Spleen (tissue), 7 donors: Measurements from ENCODE around the gene SLIT3.

Source experiments
- POLR2AphosphoS5 ChIP-seq, 3 donors: sonication (generic); formaldehyde crosslinking; IDR thresholded peaks; one replicate each; pipeline ENCODE4 v1.5.1; 2017; ENCODE audit warnings: antibody characterized with exemption in 3 of 3
- TF ChIP-seq, protein P1 (sequence below), 11 experiments: fragments of 200-600 bp in 7 of 11; fragments of 450-650 bp in 4 of 11; sonication (generic) in 4 of 11; IDR thresholded peaks in 8 of 11; conservative IDR thresholded peaks in 3 of 11; 1 replicate in 7 of 11; 2 replicates in 4 of 11; pipeline versions ENCODE4 v1.4.0 to v1.8.0; 2016 to 2021; ENCODE audit warnings: antibody characterized with exemption in 11 of 11, inconsistent platforms in 4 of 11, mild to moderate bottlenecking in 1 of 11
- donor health status: DM: no; HTN: no; CAD: no; lungs with moderate emphysema.
- donor health status: DM: no; HTN: no; CAD: no.
- donor health status: DM: no; HTN: no; CAD: no.

DNA sequence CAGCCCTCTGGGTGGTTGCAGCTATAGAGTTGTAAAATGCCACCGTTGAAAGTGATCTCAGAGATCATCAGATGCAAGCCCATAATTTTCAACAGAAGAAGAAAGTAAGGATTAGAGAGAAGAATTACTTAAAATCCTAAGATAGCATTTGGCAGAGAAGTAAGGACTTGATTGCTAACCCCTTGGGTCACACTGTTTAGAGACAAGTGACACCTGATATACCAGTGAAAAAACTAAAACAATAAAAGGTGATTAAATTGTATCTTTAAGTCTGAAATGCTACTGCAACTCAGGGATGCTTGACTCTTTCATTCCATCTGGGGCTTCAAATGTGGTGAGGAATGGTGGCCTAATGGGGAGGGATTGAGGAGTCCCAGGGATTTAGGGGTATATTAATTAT, 440.9 kb downstream of the SLIT3 start:
- no peak for TF ChIP-seq POLR2AphosphoS5 (IDR thresholded peaks at IDR 0.05)
- TF ChIP-seq, protein P1, sequence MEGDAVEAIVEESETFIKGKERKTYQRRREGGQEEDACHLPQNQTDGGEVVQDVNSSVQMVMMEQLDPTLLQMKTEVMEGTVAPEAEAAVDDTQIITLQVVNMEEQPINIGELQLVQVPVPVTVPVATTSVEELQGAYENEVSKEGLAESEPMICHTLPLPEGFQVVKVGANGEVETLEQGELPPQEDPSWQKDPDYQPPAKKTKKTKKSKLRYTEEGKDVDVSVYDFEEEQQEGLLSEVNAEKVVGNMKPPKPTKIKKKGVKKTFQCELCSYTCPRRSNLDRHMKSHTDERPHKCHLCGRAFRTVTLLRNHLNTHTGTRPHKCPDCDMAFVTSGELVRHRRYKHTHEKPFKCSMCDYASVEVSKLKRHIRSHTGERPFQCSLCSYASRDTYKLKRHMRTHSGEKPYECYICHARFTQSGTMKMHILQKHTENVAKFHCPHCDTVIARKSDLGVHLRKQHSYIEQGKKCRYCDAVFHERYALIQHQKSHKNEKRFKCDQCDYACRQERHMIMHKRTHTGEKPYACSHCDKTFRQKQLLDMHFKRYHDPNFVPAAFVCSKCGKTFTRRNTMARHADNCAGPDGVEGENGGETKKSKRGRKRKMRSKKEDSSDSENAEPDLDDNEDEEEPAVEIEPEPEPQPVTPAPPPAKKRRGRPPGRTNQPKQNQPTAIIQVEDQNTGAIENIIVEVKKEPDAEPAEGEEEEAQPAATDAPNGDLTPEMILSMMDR (IDR thresholded peaks at IDR 0.05 in 8 of 11, conservative IDR thresholded peaks at IDR 0.05 in 3 of 11) = no peak
